ENCODE data around the gene ZMAT5.

The ZMAT5 gene

GRCh38 chr22:29766632-29767170, at the start of gene ZMAT5:
TSS of gene ZMAT5 (minus strand) at chr22:29767007. CDS start at chr22:29748544, 18,463 bp downstream.
- H3K4me3 ChIP-seq (ENCODE audit: low read depth, low read length), result peak within 1 kb of the TSS; percentile 97
- peak within 1 kb of the TSS; percentile 83 for H3K27ac ChIP-seq (ENCODE audit: low read depth, low read length)
- H2AFZ ChIP-seq (ENCODE audit: low read length, unreplicated experiment), result peak within 1 kb of the TSS; percentile 90
- H3K4me1 ChIP-seq (ENCODE audit: control insufficient read depth, insufficient read depth, low read length, unreplicated experiment), result no peaks in the 10 kb centered on the region
- no peaks in the 10 kb centered on the region for H3K36me3 ChIP-seq (ENCODE audit: insufficient read depth, low read length)
- peaks cover 26% of the 10 kb centered on the region for H3K79me2 ChIP-seq (ENCODE audit: control insufficient read depth, insufficient read depth, low read length, unreplicated experiment)
- no peaks in the 10 kb centered on the region for H3K27me3 ChIP-seq (ENCODE audit: insufficient read depth, low read length)

GRCh38 chr22:29816539-29816938, 49.7 kb upstream of the ZMAT5 start:
- Histone ChIP-seq H2AFZ (ENCODE audit: low read length, unreplicated experiment) (no peak overlapping the region), H3K27me3 (ENCODE audit: insufficient read depth, low read length) (no peaks in the 10 kb centered on the region), H3K4me1 (ENCODE audit: control insufficient read depth, insufficient read depth, low read length, unreplicated experiment) (peaks cover 20% of the 10 kb centered on the region), H3K36me3 (ENCODE audit: insufficient read depth, low read length) (no peaks in the 10 kb centered on the region), H3K27ac (ENCODE audit: low read depth, low read length) (no peak overlapping the region), H3K4me3 (ENCODE audit: low read depth, low read length) (no peak overlapping the region), H3K79me2 (ENCODE audit: control insufficient read depth, insufficient read depth, low read length, unreplicated experiment) (no peaks in the 10 kb centered on the region)

- Histone ChIP-seq H2AFZ (ENCODE audit: low read length, unreplicated experiment) (no peak overlapping the region), H3K4me1 (ENCODE audit: control insufficient read depth, insufficient read depth, low read length, unreplicated experiment) (peaks cover 17% of the 10 kb centered on the region), H3K36me3 (ENCODE audit: insufficient read depth, low read length) (no peaks in the 10 kb centered on the region), H3K27me3 (ENCODE audit: insufficient read depth, low read length) (no peaks in the 10 kb centered on the region), H3K79me2 (ENCODE audit: control insufficient read depth, insufficient read depth, low read length, unreplicated experiment) (no peaks in the 10 kb centered on the region), H3K4me3 (ENCODE audit: low read depth, low read length) (no peak overlapping the region), H3K27ac (ENCODE audit: low read depth, low read length) (no peak overlapping the region)
Observed at GRCh38 chr22:29816128-29816527, 49.3 kb upstream of the ZMAT5 start.

GRCh38 chr22:29815580-29815979, 48.8 kb upstream of the ZMAT5 start:
- no peak overlapping the region for H3K4me3 ChIP-seq (ENCODE audit: low read depth, low read length)
- H2AFZ ChIP-seq (ENCODE audit: low read length, unreplicated experiment), result no peak overlapping the region
- H3K27me3 ChIP-seq (ENCODE audit: insufficient read depth, low read length), result no peaks in the 10 kb centered on the region
- no peak overlapping the region for H3K27ac ChIP-seq (ENCODE audit: low read depth, low read length)
- no peaks in the 10 kb centered on the region for H3K79me2 ChIP-seq (ENCODE audit: control insufficient read depth, insufficient read depth, low read length, unreplicated experiment)
- peaks cover 13% of the 10 kb centered on the region for H3K4me1 ChIP-seq (ENCODE audit: control insufficient read depth, insufficient read depth, low read length, unreplicated experiment)
- no peaks in the 10 kb centered on the region for H3K36me3 ChIP-seq (ENCODE audit: insufficient read depth, low read length)

GRCh38 chr22:29814003-29814402, 47.2 kb upstream of the ZMAT5 start:
- Histone ChIP-seq H3K27ac (ENCODE audit: low read depth, low read length) (no peak overlapping the region), H3K79me2 (ENCODE audit: control insufficient read depth, insufficient read depth, low read length, unreplicated experiment) (no peaks in the 10 kb centered on the region), H3K4me3 (ENCODE audit: low read depth, low read length) (no peak overlapping the region), H2AFZ (ENCODE audit: low read length, unreplicated experiment) (no peak overlapping the region), H3K36me3 (ENCODE audit: insufficient read depth, low read length) (no peaks in the 10 kb centered on the region), H3K27me3 (ENCODE audit: insufficient read depth, low read length) (no peaks in the 10 kb centered on the region), H3K4me1 (ENCODE audit: control insufficient read depth, insufficient read depth, low read length, unreplicated experiment) (peaks cover 13% of the 10 kb centered on the region)

- H2AFZ ChIP-seq (ENCODE audit: low read length, unreplicated experiment), result no peak overlapping the region
- no peaks in the 10 kb centered on the region for H3K79me2 ChIP-seq (ENCODE audit: control insufficient read depth, insufficient read depth, low read length, unreplicated experiment)
- H3K27me3 ChIP-seq (ENCODE audit: insufficient read depth, low read length), result no peaks in the 10 kb centered on the region
- no peaks in the 10 kb centered on the region for H3K36me3 ChIP-seq (ENCODE audit: insufficient read depth, low read length)
- no peak overlapping the region for H3K27ac ChIP-seq (ENCODE audit: low read depth, low read length)
- H3K4me1 ChIP-seq (ENCODE audit: control insufficient read depth, insufficient read depth, low read length, unreplicated experiment), result peaks cover 13% of the 10 kb centered on the region
- H3K4me3 ChIP-seq (ENCODE audit: low read depth, low read length), result no peak overlapping the region
Observed at GRCh38 chr22:29813563-29813962, 46.8 kb upstream of the ZMAT5 start.

GRCh38 chr22:29813126-29813525, 46.3 kb upstream of the ZMAT5 start:
- H3K27me3 ChIP-seq (ENCODE audit: insufficient read depth, low read length), result no peaks in the 10 kb centered on the region
- no peaks in the 10 kb centered on the region for H3K36me3 ChIP-seq (ENCODE audit: insufficient read depth, low read length)
- H3K27ac ChIP-seq (ENCODE audit: low read depth, low read length), result no peak overlapping the region
- H3K4me1 ChIP-seq (ENCODE audit: control insufficient read depth, insufficient read depth, low read length, unreplicated experiment), result peaks cover 13% of the 10 kb centered on the region
- H2AFZ ChIP-seq (ENCODE audit: low read length, unreplicated experiment), result no peak overlapping the region
- no peak overlapping the region for H3K4me3 ChIP-seq (ENCODE audit: low read depth, low read length)
- H3K79me2 ChIP-seq (ENCODE audit: control insufficient read depth, insufficient read depth, low read length, unreplicated experiment), result no peaks in the 10 kb centered on the region

- Histone ChIP-seq H3K36me3 (ENCODE audit: insufficient read depth, low read length) (no peaks in the 10 kb centered on the region), H2AFZ (ENCODE audit: low read length, unreplicated experiment) (no peak overlapping the region), H3K4me1 (ENCODE audit: control insufficient read depth, insufficient read depth, low read length, unreplicated experiment) (peaks cover 12% of the 10 kb centered on the region), H3K79me2 (ENCODE audit: control insufficient read depth, insufficient read depth, low read length, unreplicated experiment) (no peaks in the 10 kb centered on the region), H3K4me3 (ENCODE audit: low read depth, low read length) (no peak overlapping the region), H3K27ac (ENCODE audit: low read depth, low read length) (no peak overlapping the region), H3K27me3 (ENCODE audit: insufficient read depth, low read length) (no peaks in the 10 kb centered on the region)
Observed at GRCh38 chr22:29811377-29811776, 44.6 kb upstream of the ZMAT5 start.

- H3K4me3 ChIP-seq (ENCODE audit: low read depth, low read length), result no peak overlapping the region
- H3K27me3 ChIP-seq (ENCODE audit: insufficient read depth, low read length), result no peaks in the 10 kb centered on the region
- H2AFZ ChIP-seq (ENCODE audit: low read length, unreplicated experiment), result no peak overlapping the region
- H3K79me2 ChIP-seq (ENCODE audit: control insufficient read depth, insufficient read depth, low read length, unreplicated experiment), result no peaks in the 10 kb centered on the region
- no peaks in the 10 kb centered on the region for H3K36me3 ChIP-seq (ENCODE audit: insufficient read depth, low read length)
- H3K4me1 ChIP-seq (ENCODE audit: control insufficient read depth, insufficient read depth, low read length, unreplicated experiment), result peaks cover 6% of the 10 kb centered on the region
- H3K27ac ChIP-seq (ENCODE audit: low read depth, low read length), result no peak overlapping the region
Observed at GRCh38 chr22:29810216-29810615, 43.4 kb upstream of the ZMAT5 start.

- Histone ChIP-seq H3K27ac (ENCODE audit: low read depth, low read length) (no peak overlapping the region), H3K79me2 (ENCODE audit: control insufficient read depth, insufficient read depth, low read length, unreplicated experiment) (no peaks in the 10 kb centered on the region), H3K36me3 (ENCODE audit: insufficient read depth, low read length) (no peaks in the 10 kb centered on the region), H3K4me3 (ENCODE audit: low read depth, low read length) (no peak overlapping the region), H3K27me3 (ENCODE audit: insufficient read depth, low read length) (no peaks in the 10 kb centered on the region), H3K4me1 (ENCODE audit: control insufficient read depth, insufficient read depth, low read length, unreplicated experiment) (no peaks in the 10 kb centered on the region), H2AFZ (ENCODE audit: low read length, unreplicated experiment) (no peak overlapping the region)
Observed at GRCh38 chr22:29806196-29806595, 39.4 kb upstream of the ZMAT5 start.

GRCh38 chr22:29804985-29805384, 38.2 kb upstream of the ZMAT5 start:
- Histone ChIP-seq H3K4me1 (ENCODE audit: control insufficient read depth, insufficient read depth, low read length, unreplicated experiment) (no peaks in the 10 kb centered on the region), H3K4me3 (ENCODE audit: low read depth, low read length) (no peak overlapping the region), H3K79me2 (ENCODE audit: control insufficient read depth, insufficient read depth, low read length, unreplicated experiment) (no peaks in the 10 kb centered on the region), H2AFZ (ENCODE audit: low read length, unreplicated experiment) (no peak overlapping the region), H3K36me3 (ENCODE audit: insufficient read depth, low read length) (no peaks in the 10 kb centered on the region), H3K27ac (ENCODE audit: low read depth, low read length) (no peak overlapping the region), H3K27me3 (ENCODE audit: insufficient read depth, low read length) (no peaks in the 10 kb centered on the region)

Data from ACC112 (cell line).